GM10847 (cell line): ENCODE data around the gene ECT2L.

ENCODE experiments used
- POLR2A ChIP-seq: IDR thresholded peaks from 2 replicates; pipeline ENCODE4 v1.6.1; 2011; ENCODE audit not compliant: insufficient read length; ENCODE audit errors: extremely low read depth

Gene ECT2L

DNA sequence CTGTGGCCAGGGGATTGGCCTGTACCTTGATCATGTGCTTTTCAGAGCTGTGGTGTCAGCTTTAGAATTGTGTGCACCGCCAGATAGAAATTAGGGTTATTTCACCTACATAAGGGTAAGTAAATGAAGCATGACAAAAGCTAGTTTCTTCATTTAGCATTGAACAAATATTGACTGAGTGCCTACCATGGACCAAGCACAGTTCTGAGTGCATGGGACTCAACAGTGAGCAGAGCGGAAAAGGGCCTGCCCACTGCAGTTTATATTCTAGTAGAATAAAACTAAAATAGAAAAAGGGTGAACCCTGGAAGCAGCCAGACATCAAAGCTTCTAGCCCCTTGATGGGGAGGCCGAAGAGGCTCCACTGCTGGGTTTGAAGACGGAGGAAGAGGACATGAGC lies 25.6 kb downstream of the ECT2L start:
- no peak for TF ChIP-seq POLR2A

DNA sequence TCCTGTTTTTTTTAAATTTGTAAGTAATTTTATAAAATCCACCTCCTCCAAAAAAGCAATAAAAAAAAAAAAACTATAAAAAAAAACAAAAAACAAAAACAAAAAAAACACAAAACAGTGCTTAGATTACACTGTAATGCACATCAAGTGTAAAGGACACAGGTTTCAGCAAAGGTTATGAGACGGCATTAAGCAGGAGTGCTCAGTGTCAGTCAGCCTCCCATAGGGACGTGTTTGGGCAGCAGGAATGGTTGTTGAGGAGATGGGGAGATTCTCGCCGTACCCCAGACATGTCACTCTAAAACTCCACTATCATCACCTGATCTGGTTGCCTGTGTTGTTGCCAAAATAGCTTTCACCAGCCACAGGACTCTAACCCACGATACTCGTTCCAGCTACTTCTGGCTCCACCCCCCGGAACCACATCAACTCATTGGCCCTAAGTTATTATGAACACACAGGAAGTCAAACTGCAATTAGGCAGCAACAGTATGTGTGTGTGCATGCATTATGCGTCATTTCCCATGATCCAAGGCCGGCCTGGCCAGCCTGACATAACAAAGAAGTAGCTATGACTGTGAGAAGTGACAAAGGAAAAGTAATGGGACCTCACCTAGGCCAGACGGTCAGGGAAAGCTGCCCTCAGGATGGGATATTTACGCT lies 28.7 kb downstream of the ECT2L start:
- no peak for TF ChIP-seq POLR2A

DNA sequence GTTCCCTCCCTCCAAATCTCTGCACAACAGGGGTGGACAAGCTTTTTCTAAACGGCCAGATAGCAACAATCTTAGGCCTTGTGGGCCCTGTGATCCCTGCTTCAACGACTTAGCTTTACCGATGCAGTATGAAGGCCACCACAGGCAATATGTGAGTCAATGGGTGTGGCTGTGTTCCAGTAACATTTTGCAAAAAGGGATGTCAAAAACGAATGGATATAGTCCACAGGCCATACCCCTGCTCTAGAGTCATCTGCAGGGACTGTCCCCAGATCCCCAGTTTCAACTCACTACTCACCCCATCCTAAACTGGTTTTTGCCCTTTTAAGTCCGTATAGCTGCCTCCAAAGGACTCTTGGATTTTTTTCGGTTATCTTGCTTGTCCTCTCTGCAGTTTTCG lies 34.4 kb downstream of the ECT2L start:
- no peak for TF ChIP-seq POLR2A

DNA sequence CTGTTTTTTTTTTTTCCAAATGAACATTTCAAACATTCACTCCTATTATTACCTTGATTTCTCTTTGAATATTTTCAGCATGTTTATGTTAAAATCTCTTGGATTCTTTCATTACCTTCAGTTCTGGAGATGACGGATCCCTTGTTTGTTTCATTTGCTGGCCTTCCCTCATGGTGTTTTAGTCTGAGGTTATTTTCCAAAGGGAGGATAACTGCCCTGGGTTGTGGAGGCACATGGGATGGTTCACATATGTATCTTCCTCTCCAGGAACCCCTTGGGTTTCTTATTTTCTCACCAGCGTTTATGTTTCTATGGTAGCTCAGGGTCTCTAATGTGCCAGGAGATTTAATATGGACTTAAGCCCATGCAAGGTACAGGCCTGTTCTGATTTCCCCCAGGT lies 36.3 kb downstream of the ECT2L start:
- no peak for TF ChIP-seq POLR2A

DNA sequence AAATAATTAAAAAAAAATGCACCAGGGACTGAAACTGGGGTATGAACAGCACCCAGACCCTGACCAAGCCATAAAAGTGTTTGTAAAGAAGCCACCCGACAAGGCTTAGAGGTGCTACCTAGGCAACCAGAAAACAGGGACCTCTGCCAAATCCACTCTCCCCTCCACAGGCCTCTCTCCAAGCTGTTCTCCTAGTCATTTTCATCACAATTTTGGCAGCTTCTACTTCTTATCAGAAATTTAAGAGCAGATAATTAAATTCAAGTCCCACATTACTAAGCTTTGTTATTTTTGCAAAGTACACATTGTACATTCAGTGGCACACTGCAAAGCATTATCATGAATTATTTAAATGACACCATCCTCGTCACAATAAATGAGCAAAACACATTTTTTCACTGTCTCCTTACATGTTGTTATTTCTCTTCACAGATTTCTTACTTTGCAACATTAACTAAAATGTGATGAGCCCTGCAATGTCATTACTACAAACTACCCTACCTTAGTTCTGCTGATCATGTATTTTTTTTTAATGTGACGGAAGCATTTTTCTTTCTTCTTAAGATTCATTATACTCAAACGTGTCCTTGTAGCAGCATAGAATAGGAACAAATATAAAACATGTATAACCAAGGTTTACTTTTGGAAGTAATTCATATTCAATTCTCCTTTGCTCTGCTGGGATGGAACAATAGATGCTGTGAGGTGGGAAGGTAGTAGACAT lies 38.1 kb downstream of the ECT2L start:
- no peak for TF ChIP-seq POLR2A

DNA sequence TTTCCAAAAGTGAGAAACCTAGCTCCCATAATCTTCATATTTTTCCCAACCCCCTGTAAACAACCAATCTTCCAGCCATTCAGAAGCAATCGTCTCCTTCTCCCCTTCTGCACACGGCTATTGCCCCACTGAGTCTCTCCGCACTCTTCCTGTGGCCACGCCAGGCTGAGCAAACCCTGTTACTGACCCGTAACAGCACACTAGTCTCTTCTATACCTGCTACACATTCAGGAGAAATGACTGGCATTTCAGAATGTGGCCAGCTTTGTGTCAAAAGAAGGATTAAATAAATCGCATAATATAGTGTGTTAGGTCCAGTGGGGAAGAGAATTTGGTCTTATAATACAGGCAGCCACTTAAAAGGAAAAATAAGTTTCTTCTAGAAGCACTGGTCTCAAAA lies 41.4 kb downstream of the ECT2L start:
- TF ChIP-seq POLR2A = no peak

DNA sequence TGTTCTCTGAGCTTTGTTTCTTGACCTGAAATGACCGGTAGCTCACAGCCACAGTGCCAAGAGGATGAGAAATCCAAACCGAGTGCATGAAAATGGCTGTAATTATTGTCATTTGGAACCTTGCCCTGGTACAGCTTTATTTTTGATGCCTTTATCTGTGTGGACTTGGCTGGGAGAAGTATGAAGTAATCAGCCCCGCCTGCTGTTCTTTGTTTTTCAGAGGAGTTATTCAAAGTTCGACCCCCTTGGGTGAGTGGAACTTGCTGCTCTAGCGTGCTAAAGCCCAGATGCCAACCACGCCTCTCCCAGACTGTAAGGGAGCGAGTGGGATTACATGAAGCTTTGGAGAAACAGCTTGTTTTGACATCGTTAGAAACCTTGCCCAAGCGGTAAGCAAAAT lies 48.3 kb downstream of the ECT2L start:
- no peak for TF ChIP-seq POLR2A

DNA sequence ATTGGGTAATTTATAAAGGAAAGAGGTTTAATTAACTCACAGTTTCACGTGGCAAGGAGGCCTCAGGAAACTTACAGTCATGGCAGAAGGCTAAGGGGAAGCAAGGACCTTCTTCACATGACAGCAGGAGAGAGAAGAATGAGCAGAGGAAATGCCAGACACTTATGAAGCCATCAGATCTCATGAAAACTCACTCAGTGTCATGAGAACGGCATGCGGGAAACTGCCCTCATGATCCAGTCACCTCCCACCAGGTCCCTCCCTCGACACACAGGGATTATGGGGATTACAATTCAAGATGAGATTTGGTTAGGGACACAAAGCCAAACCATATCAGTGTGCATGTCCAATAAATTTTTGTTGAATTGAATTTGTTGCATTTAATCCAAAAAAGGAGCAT lies 52.0 kb downstream of the ECT2L start:
- TF ChIP-seq POLR2A = no peak

DNA sequence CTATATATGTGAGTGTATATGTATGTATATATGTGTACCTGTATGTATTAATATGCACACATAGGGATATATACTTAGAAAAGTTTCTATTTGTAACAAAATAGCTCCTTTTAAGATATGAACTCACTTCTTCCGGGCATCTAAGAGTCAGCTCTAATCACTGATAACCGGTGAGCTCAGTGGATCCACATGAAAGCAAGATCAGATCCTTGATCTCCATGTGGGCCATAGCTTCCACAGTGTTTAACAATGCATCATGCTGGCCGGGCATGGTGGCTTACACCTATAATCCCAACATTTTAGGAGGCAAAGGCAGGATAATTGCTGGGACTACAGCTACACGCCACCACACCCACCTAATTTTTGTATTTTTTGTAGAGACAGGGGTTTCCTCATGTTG lies 52.6 kb downstream of the ECT2L start:
- no peak for TF ChIP-seq POLR2A

DNA sequence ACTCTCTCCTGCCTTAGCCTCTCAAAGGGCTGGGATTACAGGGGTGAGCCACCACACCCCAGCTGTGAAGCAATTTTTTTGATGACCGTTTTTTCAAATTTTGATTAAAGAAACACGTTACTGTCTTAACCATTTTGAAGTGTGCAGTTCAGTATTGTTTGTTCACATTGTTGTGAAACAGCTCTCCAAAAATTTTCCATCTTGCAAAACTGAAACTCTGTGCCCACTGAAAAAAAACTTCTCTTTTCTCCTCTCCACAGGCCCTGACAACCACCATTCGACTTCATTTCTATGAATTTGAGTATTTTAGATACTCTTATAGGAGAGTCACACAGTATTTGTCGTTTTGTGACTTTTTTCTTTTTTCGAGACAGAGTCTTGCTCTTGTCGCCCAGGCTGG lies 53.9 kb downstream of the ECT2L start:
- no peak for TF ChIP-seq POLR2A

DNA sequence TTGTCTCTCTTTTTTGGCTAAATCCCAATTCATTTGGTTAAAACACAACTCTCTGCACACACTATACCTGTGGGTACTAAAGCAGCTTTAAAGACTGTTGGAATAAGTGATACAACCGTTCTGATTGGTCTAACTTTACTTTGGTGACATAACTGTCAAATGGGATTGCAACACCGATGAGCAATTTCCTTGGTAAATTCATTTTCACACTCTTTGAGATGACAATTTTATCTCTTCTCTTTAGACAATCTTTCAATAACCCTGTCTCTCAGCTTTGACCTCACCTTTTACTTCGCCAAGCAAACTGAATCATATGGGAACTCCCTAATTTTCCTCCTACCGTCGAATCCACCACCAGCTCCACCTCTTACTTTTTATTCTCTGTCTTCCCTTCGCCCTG lies 60.8 kb downstream of the ECT2L start:
- no peak for TF ChIP-seq POLR2A

DNA sequence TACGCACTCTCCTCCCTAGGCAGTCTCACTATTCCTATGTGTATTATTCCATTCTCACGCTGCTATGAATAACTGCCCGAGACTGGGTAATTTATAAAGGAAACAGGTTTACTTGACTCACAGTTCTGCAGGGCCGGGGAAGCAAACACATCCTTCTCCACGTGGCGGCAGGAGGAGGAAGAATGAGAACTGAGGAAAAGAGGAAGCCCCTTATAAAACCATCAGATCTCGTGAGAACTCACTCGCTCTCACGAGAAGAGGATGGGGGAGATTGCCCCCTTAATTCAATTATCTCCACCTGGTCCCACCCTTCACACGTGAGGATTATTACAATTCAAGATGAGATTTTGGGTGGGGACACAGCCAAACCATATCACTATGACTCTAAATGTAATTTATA lies 61.9 kb downstream of the ECT2L start:
- no peak for TF ChIP-seq POLR2A

DNA sequence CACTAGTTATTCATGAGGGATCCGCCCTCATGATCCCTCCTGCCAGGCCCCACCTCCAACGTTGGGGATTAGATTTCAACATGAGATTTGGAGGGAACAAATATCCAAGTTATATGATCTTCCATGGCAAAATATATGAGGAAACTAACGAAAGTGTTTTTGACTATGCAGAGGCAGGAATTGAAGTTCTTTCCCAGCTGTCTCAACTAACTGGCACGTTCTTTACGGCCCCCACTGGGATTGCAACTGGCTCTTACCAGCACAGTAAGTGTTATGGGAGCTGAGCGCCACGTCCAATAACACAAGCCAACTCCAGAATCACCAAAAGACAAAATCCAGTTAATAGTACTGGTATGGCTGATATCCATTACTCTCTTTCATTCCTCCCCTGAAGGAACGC lies 66.6 kb downstream of the ECT2L start:
- no peak for TF ChIP-seq POLR2A

DNA sequence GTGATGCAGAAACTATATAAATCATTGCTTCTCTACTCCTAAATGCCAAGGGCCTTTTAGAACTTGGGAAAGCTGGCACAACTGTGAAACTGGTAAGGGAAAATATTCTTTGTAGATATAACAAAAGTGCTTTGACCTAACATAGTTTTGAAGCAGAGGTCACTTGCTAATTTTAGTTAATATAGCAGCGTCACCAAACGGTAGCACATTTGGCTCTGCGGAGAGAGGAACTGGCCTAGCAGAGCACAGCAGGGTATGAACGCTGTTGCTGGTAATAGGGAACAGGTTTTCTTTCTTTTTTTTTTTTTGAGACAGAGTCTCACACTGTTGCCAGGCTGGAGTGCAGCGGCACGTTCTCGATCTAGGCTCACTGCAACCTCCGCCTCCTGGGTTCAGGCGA lies 67.4 kb downstream of the ECT2L start:
- TF ChIP-seq POLR2A = no peak

DNA sequence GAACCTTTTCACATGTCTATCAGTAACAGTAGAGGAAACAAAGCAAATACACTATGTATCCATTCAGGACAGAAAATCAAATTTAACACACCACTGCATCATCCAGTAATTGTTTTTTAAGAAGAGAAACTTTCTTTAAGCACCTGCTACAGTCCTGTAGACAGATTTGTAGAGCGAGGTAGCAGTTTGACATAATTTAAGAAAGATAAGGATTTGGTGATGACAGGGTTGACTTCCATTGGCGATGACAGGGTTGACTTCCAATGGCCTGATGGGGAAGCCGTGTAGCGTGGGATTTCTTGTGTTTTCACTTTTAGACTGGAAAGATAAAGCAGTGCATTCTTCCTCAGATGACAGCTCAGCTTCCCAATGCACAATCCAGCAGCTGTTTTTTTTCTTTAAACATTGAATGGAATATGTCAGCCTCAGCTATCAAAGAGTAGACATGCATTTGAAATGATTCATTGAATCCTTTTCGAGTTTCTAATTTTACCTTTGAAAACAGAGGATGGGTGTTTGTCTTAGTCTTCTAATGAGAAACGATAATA lies 68.5 kb downstream of the ECT2L start:
- TF ChIP-seq POLR2A = no peak

DNA sequence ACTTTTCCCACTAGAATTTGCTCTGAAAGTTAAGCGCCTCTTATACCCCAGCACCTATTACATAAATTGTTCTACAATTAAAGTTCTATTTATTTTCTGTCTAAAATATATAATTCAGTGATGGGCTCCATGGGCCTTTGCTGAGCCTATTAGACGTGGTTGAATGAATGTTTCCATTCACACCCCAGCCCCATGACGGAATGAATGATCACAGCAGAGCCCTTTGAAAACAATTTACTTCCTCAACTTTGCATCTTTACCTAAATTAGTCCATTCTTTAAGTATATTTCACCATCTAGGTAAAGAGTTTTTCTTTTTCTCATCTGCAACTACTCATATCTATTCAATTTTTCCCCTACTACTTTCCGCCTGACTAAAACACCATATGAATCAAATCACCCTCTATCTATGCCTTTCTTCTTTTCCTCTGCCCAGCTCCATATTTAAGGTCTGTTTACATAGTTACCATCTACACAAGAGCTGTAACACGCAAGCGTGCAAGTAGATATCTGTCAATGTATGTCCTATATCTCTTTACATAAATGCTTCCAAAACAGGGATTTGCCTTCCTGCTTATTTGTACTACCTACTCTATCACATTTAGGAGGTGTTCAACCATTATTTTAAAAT lies 69.7 kb downstream of the ECT2L start:
- no peak for TF ChIP-seq POLR2A
